Gastrocnemius medialis (tissue), 4 donors: Measurements from ENCODE around the gene COMMD2. TPM values are rescaled to one million over a fixed set of nuclear protein-coding genes. Genes with fewer than 3 reads are reported as not detected.

Source experiments
- ATAC-seq, 2 donors: fragments of 150-250 bp; one replicate each; pipeline ENCODE4 v1.9.1; 2016
- DNase-seq, 2 donors: peaks; one replicate each; pipeline ENCODE4 v3.0.0-alpha.2; 2019
- H3K27ac ChIP-seq, 4 donors: fragments of 200-600 bp; sonication (generic); 1 replicate in 1 of 4; 2 replicates in 3 of 4; pipeline ENCODE4 v1.5.1; 2016 to 2018; ENCODE audit warnings: mild to moderate bottlenecking in 2 of 4, moderate library complexity in 1 of 4
- H3K27me3 ChIP-seq, 3 donors: fragments of 200-600 bp; sonication (generic) in 2 of 3; 1 replicate in 1 of 3; 2 replicates in 2 of 3; pipeline versions ENCODE4 v1.5.1 to v1.6.0; 2016 to 2019; ENCODE audit warnings: mild to moderate bottlenecking in 1 of 3, moderate library complexity in 1 of 3
- H3K36me3 ChIP-seq, 2 donors: fragments of 200-600 bp; sonication (generic) in 1 of 2; one replicate each; pipeline ENCODE4 v1.5.1; 2017 to 2018
- H3K4me1 ChIP-seq, 2 donors: fragments of 200-600 bp; sonication (generic) in 1 of 2; one replicate each; pipeline ENCODE4 v1.5.1; 2016 to 2017; ENCODE audit warnings: mild to moderate bottlenecking in 2 of 2
- H3K4me3 ChIP-seq, 4 donors: fragments of 200-600 bp; sonication (generic) in 3 of 4; 1 replicate in 1 of 4; 2 replicates in 3 of 4; pipeline ENCODE4 v1.5.1; 2016 to 2019; ENCODE audit warnings: mild to moderate bottlenecking in 2 of 4
- H3K9me3 ChIP-seq, 3 donors: fragments of 200-600 bp; sonication (generic) in 2 of 3; 1 replicate in 1 of 3; 2 replicates in 2 of 3; pipeline ENCODE4 v1.5.1; 2016 to 2019
- CTCF ChIP-seq, 5 experiments: fragments of 450-650 bp in 3 of 5; fragments of 200-600 bp in 2 of 5; sonication (generic) in 2 of 5; IDR thresholded peaks in 4 of 5; conservative IDR thresholded peaks in 1 of 5; 1 replicate in 4 of 5; 2 replicates in 1 of 5; pipeline ENCODE4 v1.5.1; 2016 to 2019; ENCODE audit warnings: antibody characterized with exemption in 5 of 5, mild to moderate bottlenecking in 3 of 5, moderate library complexity in 3 of 5
- POLR2A ChIP-seq, 2 donors: fragments of 450-650 bp; IDR thresholded peaks; one replicate each; pipeline ENCODE4 v1.6.1; 2017; ENCODE audit warnings: antibody characterized with exemption in 2 of 2, mild to moderate bottlenecking in 2 of 2, moderate library complexity in 2 of 2
- in situ Hi-C, 4 donors: fragments of 200-750 bp; cut with MboI; loops; one replicate each; pipeline versions ENCODE4 v1.15.0 to v1.8.0; 2017; ENCODE audit warnings: low sequenced_read_pairs in 4 of 4
- intact Hi-C: fragments of 100-400 bp; cut with DNase I; formaldehyde crosslinking; loops from one replicate; pipeline ENCODE4 v1.15.1; 2023; ENCODE audit warnings: low total_unique reads
- total RNA-seq, 4 donors: library from RNA; depleted of rRNA; stranded (reverse); fragments of >200 nt; gene quantifications; one replicate each; pipeline versions ENCODE4 v1.1.0 to v1.2.3, GENCODE V29; 2016

Gene COMMD2
- total RNA-seq, 4 donors from 2014 or later: 7.9 to 10.0 (median 8.6) TPM

DNA sequence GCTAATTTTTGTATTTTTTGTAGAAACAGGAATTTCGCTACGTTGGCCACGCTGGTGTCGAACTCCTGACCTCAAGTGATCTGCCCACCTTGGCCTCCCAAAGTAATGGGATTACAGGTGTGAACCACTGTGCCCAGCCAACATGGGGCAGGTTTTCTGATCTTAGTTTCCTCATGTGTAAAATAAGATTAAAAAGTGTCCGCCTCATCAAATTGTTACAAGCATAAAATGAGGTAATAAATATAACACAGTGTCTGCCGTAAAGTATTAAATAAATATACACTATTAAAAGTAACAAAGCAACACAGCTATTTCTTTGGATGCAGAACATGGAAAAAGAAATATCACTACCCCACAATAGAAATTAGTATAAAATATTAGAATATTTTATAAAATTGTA is 16.4 kb upstream of the COMMD2 start:
- no peak for TF ChIP-seq CTCF (IDR thresholded peaks at IDR 0.05 in 4 of 5, conservative IDR thresholded peaks at IDR 0.05 in 1 of 5)
- no peak for TF ChIP-seq POLR2A (IDR thresholded peaks at IDR 0.05)
- Histone ChIP-seq H3K27ac (no peak overlapping the region), H3K9me3 (no peaks in the 10 kb centered on the region), H3K36me3 (no peaks in the 10 kb centered on the region), H3K27me3 (peaks cover 0 to 2% (median 0%) of the 10 kb centered on the region in 3 donors), H3K4me3 (no peak overlapping the region), H3K4me1 (no peaks in the 10 kb centered on the region)
- in situ Hi-C loops: no loop called here
- no peak for ATAC-seq
- DNase-seq: no peak
- intact Hi-C loops: no loop called here

- H3K4me1 ChIP-seq: no peaks in the 10 kb centered on the region
- no peak for DNase-seq
- H3K36me3 ChIP-seq: no peaks in the 10 kb centered on the region
- intact Hi-C loops: no loop called here
- H3K27ac ChIP-seq: no peak overlapping the region
- H3K4me3 ChIP-seq: no peak overlapping the region
- in situ Hi-C loops: no loop called here
- TF ChIP-seq CTCF (IDR thresholded peaks at IDR 0.05 in 4 of 5, conservative IDR thresholded peaks at IDR 0.05 in 1 of 5): no peak
- TF ChIP-seq POLR2A (IDR thresholded peaks at IDR 0.05): no peak
- H3K27me3 ChIP-seq: peaks cover 0 to 2% (median 0%) of the 10 kb centered on the region in 3 donors
- no peak for ATAC-seq
- H3K9me3 ChIP-seq: no peaks in the 10 kb centered on the region
Observed at GRCh38 chr3:149767720-149768119, 15.4 kb upstream of the COMMD2 start.

DNA sequence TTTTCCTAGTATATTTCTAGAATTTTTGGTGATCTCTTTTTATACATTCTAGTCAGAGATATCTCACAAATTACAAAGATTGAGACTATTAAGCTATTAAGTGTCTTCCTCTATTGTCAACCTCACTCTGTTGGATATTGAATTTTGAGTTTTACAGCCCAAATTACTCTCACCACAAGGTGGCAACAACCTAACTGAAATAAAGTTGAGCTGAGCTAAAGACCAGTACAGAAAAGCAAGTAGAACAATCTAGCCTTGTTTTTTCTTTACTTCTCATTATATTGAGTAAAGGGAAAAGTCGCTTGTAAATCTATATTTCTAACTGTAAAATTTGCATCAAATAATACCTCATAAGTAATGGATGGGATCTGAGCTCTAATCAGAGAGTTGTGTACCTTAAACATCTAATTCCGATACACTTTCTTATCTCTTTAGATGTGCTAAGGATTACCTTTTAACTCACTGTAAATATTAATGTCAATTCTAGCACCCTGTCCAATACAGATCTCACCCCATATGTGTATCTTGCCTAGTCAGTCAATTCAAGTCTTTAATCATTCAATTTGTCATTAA is 13.6 kb upstream of the COMMD2 start:
- H3K36me3 ChIP-seq: no peaks in the 10 kb centered on the region
- TF ChIP-seq POLR2A (IDR thresholded peaks at IDR 0.05): no peak
- TF ChIP-seq CTCF (IDR thresholded peaks at IDR 0.05 in 4 of 5, conservative IDR thresholded peaks at IDR 0.05 in 1 of 5): peak in 2 of 5 experiments; percentile 7 to 36
- no peaks in the 10 kb centered on the region for H3K4me1 ChIP-seq
- peaks cover 2 to 5% (median 4%) of the 10 kb centered on the region in 3 donors for H3K27me3 ChIP-seq
- intact Hi-C loops: loop anchor here (1.0 kb wide), 1 partner anchor 42 kb away; no protein-coding TSS in a partner anchor
- H3K9me3 ChIP-seq: no peaks in the 10 kb centered on the region
- ATAC-seq (no peak), DNase-seq (no peak)
- in situ Hi-C loops: no loop called here
- H3K27ac ChIP-seq: no peak overlapping the region
- no peak overlapping the region for H3K4me3 ChIP-seq

GRCh38 chr3:149764302-149764701 is 12.0 kb upstream of the COMMD2 start:
- Histone ChIP-seq H3K4me1 (no peaks in the 10 kb centered on the region), H3K9me3 (no peaks in the 10 kb centered on the region), H3K27ac (no peak overlapping the region), H3K36me3 (no peaks in the 10 kb centered on the region), H3K27me3 (peaks cover 2 to 5% (median 4%) of the 10 kb centered on the region in 3 donors), H3K4me3 (no peak overlapping the region)
- DNase-seq (no peak), ATAC-seq (no peak)
- in situ Hi-C loops: no loop called here
- TF ChIP-seq CTCF (IDR thresholded peaks at IDR 0.05 in 4 of 5, conservative IDR thresholded peaks at IDR 0.05 in 1 of 5): no peak
- TF ChIP-seq POLR2A (IDR thresholded peaks at IDR 0.05): no peak
- intact Hi-C loops: no loop called here
